ENCODE data around the gene BSCL2. TPM values are rescaled to one million over a fixed set of nuclear protein-coding genes. Genes with fewer than 3 reads are reported as not detected.
A peak's percentile ranks its signal among the peaks of the same experiment; 100 is the strongest.
"Not testable (repeated sequence)": the region's sequence is repeated elsewhere in the genome, so short reads cannot be mapped to it uniquely, and the experiment has no call there.

BSCL2 gene
- total RNA-seq, 4 donors from 2014 or later = 25.7 to 69.4 (median 32.6) TPM

DNA sequence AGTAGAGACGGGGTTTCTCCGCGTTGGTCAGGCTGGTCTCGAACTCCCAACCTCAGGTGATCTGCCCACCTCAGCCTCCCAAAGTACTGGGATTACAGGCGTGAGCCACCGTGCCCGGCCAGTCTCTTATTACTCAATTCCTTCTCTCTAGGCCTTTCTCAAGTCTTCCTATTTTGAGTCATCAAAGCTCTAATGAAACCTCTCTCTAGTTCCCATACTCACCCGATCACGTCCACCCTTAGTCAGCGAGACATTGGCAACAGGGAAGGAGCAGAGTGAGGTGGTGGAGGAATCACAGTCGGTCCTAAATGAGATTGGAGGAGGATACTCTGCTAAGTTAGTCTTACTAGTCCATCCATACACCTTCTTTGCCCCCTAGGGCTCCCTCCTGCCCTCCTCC is 5.0 kb downstream of the BSCL2 start:
- peaks cover 0 to 34% (median 0%) of the 10 kb centered on the region in 3 donors for H3K36me3 ChIP-seq
- H3K4me3 ChIP-seq = no peak overlapping the region
- H3K27ac ChIP-seq = peak overlapping the region in 2 of 4 donors; percentile 29
- no peaks in the 10 kb centered on the region for H3K27me3 ChIP-seq
- intact Hi-C loops (cut with DNase I) = no loop called here
- TF ChIP-seq POLR2A (IDR thresholded peaks at IDR 0.05) = no peak
- TF ChIP-seq, protein P1, sequence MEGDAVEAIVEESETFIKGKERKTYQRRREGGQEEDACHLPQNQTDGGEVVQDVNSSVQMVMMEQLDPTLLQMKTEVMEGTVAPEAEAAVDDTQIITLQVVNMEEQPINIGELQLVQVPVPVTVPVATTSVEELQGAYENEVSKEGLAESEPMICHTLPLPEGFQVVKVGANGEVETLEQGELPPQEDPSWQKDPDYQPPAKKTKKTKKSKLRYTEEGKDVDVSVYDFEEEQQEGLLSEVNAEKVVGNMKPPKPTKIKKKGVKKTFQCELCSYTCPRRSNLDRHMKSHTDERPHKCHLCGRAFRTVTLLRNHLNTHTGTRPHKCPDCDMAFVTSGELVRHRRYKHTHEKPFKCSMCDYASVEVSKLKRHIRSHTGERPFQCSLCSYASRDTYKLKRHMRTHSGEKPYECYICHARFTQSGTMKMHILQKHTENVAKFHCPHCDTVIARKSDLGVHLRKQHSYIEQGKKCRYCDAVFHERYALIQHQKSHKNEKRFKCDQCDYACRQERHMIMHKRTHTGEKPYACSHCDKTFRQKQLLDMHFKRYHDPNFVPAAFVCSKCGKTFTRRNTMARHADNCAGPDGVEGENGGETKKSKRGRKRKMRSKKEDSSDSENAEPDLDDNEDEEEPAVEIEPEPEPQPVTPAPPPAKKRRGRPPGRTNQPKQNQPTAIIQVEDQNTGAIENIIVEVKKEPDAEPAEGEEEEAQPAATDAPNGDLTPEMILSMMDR (IDR thresholded peaks at IDR 0.05) = no peak
- H3K9me3 ChIP-seq = no peaks in the 10 kb centered on the region
- peaks cover 15 to 26% (median 18%) of the 10 kb centered on the region in 3 donors for H3K4me1 ChIP-seq
- DNase-seq = no peak
- WGBS, 2 donors = 74 to 76% methylated on average over 10 to 11 of the region's 11 CpGs

DNA sequence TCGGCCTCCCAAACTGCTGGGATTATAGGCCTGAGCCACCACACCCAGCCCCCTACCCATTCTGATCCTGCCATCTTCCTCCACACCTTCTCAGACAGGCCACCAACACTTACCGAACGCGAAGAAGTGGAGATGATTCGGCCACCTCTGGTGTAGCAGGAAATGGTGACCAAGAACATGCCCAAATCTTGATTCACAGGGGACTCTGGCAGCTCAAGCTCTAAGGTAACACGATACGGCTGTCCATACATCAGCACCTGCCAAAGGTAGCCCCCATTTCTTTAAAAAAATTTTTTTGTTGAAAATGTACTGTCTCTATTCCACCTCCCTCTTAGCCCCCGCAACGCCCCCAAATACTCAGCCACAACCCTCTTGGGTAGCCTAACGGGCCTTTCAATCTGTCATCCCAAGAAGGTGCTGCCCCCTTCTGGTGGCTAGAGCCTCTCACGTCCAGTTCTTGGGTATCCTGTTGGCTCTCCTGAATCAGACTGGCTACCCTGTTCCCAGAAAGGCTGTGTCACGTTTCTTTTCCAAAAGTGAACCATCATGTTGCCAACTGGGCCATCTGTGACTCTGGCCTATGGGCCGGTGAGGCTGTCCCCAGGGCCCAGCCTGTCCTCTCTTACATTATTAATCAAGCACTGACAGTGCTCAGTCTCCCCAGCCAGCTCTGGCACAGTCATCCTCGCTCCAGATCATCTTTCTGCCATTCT is 12.6 kb downstream of the BSCL2 start:
- no peaks in the 10 kb centered on the region for H3K9me3 ChIP-seq
- intact Hi-C loops (cut with DNase I) = no loop called here
- 34 to 55% methylated on average over 10 to 13 of the region's 14 CpGs for WGBS, 2 donors

DNA sequence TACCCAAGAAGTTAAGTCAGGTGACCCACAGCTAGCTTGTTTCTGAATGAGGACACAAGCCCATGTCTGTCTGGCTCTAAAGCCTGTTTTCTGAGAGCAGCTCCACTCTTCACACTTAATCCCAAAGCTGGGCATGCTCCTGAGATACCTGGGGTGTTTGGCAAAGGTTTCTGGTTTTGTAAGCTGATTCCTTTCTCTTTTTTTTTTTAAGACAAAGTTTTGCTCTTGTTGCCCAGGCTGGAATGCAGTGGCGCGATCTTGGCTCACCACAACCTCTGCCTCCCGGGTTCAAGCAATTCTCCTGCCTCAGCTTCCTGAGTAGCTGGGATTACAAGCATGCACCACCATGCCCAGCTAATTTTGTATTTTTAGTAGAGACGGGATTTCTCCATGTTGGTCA is 13.6 kb downstream of the BSCL2 start:
- intact Hi-C loops (cut with DNase I); H3K4me3 ChIP-seq; H3K27me3 ChIP-seq; H3K9me3 ChIP-seq; DNase-seq: not testable (repeated sequence)
- Histone ChIP-seq H3K36me3 (peaks cover 8 to 47% (median 9%) of the 10 kb centered on the region in 3 donors), H3K4me1 (peaks cover 0 to 45% (median 17%) of the 10 kb centered on the region in 3 donors), H3K27ac (peak overlapping the region in 3 of 4 donors; percentile 3 to 55 (median 25))
- 36 to 58% methylated on average over 4 of the region's 4 CpGs for WGBS, 2 donors

More for the DNA sequence above, 12.6 kb downstream of the BSCL2 start:
- DNase-seq = no peak
- Histone ChIP-seq H3K36me3 (peaks cover 8 to 54% (median 9%) of the 10 kb centered on the region in 3 donors), H3K27me3 (no peaks in the 10 kb centered on the region), H3K4me1 (peaks cover 0 to 36% (median 17%) of the 10 kb centered on the region in 3 donors), H3K4me3 (no peak overlapping the region), H3K27ac (peak overlapping the region in 1 of 4 donors; percentile 25)
- no peak for TF ChIP-seq POLR2A (IDR thresholded peaks at IDR 0.05)
- TF ChIP-seq, protein P1 (IDR thresholded peaks at IDR 0.05) = peak; percentile 62 to 82 (median 72)

DNA sequence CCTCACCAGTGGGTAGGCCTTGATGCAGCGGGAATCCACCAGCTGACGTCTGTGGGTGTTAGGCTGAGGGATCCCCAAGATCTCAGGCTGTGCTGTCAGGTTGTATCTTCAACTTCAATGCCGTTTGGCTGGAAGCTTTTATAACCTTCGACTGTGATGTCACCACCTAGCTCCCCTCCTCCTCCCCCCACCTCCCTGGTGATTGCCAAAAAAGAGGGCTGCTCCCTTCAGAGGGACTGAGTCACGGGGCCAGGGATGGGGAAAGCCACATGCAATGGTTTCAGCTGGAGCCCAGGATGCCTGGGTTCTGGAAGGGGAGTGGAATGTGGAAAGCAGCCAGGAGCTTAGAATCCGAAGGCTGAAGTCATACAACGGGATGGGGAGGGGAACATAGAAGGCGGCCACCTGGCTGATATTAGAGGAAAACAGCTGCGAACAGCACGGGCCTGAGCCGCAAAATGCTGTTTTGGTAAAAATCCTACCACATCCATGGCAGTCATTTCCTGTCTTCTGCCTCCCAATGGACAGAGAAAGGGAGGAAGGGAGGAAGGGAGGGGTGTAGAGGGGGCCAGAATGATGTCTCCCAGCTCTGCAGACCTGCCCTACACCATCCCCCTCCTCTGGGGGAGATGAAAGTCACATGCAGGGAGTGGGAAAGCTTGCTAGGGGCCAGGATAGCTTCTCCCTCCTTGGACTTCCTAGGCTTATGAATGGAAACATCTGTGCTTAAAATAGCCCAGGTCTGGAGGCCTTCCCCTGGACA is 17.6 kb downstream of the BSCL2 start, which contains the start of gene LRRN4CL:
Gene LRRN4CL (minus strand): TSS at position 110 of the 763 bp plus-strand sequence. CDS start 1,022 bp downstream, outside the sequence.
- DNase-seq = no peak
- H3K4me3 ChIP-seq = peak within 1 kb of the TSS in 3 of 4 donors; percentile 26 to 58 (median 36)
- intact Hi-C loops (cut with DNase I) = no loop called here
- H3K36me3 ChIP-seq = peaks cover 8 to 35% (median 9%) of the 10 kb centered on the region in 3 donors
- H3K27me3 ChIP-seq = peaks cover 0 to 10% (median 0%) of the 10 kb centered on the region in 4 donors
- H3K27ac ChIP-seq = peak within 1 kb of the TSS; percentile 40 to 87 (median 65)
- TF ChIP-seq POLR2A (IDR thresholded peaks at IDR 0.05) = peak in 2 of 4 donors; percentile 34 to 43
- TF ChIP-seq, protein P1 (IDR thresholded peaks at IDR 0.05) = no peak
- no peaks in the 10 kb centered on the region for H3K9me3 ChIP-seq
- WGBS, 2 donors = 29 to 34% methylated on average over 8 to 9 of the region's 11 CpGs
- peaks cover 0 to 51% (median 13%) of the 10 kb centered on the region in 3 donors for H3K4me1 ChIP-seq

DNA sequence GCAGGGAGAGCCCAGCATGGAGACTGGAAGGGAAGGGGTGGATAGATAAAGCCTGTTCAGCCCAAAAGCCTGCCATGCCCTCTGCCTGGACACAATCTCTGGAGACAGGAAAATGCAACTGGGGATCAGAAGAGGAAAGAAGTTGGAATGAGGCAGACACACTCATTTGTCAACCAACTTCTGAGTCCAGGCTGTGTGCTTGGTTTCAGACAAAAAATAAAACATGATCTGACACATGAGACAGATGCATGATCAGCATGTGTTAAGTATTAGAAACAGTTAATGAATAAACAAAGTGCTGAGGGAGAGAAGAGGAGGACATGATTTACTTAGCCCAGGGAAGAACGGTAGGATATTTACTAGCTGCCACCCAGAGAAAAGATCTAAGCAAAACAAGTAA is 18.7 kb downstream of the BSCL2 start:
- H3K27ac ChIP-seq = peak overlapping the region in 3 of 4 donors; percentile 55 to 75 (median 70)
- H3K36me3 ChIP-seq = peaks cover 8 to 35% (median 9%) of the 10 kb centered on the region in 3 donors
- H3K27me3 ChIP-seq = peaks cover 0 to 10% (median 0%) of the 10 kb centered on the region in 4 donors
- H3K9me3 ChIP-seq = no peaks in the 10 kb centered on the region
- DNase-seq = no peak
- intact Hi-C loops (cut with DNase I) = no loop called here
- H3K4me1 ChIP-seq = peaks cover 0 to 40% (median 8%) of the 10 kb centered on the region in 3 donors
- TF ChIP-seq, protein P1 (IDR thresholded peaks at IDR 0.05) = no peak
- no peak for TF ChIP-seq POLR2A (IDR thresholded peaks at IDR 0.05)
- peak overlapping the region in 3 of 4 donors; percentile 26 to 58 (median 36) for H3K4me3 ChIP-seq
- 30 to 31% methylated on average over 1 of the region's 1 CpG for WGBS, 2 donors
